ENCODE results near the gene ATG3. TPM values are rescaled to one million over a fixed set of nuclear protein-coding genes. Genes with fewer than 3 reads are reported as not detected.

ATG3 gene
- total and polyA plus RNA-seq, 2 donors (not counting 1 experiment from before 2014, with no cell fraction given) = 65.2 to 92.2 TPM

- Histone ChIP-seq H2AFZ (ENCODE audit: low read length) (no peak overlapping the region), H3K9ac (ENCODE audit: insufficient read depth, low read length) (no peak overlapping the region), H3K4me3 (replicated peaks in 1 of 4; ENCODE audit: control extremely low read depth in 1 of 4, insufficient read depth in 1 of 4, low read depth in 3 of 4, low read length in 4 of 4) (no peak overlapping the region), H3K36me3 (ENCODE audit: control insufficient read depth, insufficient read depth, low read length) (peaks cover 3% of the 10 kb centered on the region), H4K20me1 (ENCODE audit: control insufficient read depth, extremely low read depth, insufficient read depth, low read length) (no peaks in the 10 kb centered on the region), H3K9me3 (ENCODE audit: control insufficient read depth, insufficient read depth, low read depth, low read length) (no peaks in the 10 kb centered on the region), H3K4me2 (ENCODE audit: extremely low read depth, insufficient read depth, low read length) (no peak overlapping the region), H3K79me2 (ENCODE audit: control insufficient read depth, insufficient read depth, low read length) (no peaks in the 10 kb centered on the region), H3K27ac (ENCODE audit: insufficient read depth, low read length) (no peak overlapping the region), H3K4me1 (ENCODE audit: control insufficient read depth, extremely low read depth, insufficient read depth, low read length) (peaks cover 6% of the 10 kb centered on the region), H3K27me3 (ENCODE audit: control insufficient read depth, insufficient read depth, low read length) (no peaks in the 10 kb centered on the region)
- TF ChIP-seq EZH2 (IDR thresholded peaks at IDR 0.05; ENCODE audit: low read length, missing control alignments) = no peak
- TF ChIP-seq CTCF (conservative IDR thresholded peaks at IDR 0.05 in 1 of 2, IDR thresholded peaks at IDR 0.05 in 1 of 2; ENCODE audit: low read depth in 1 of 2, low read length in 2 of 2) = no peak
- DNase-seq (ENCODE audit: low read depth in 2 of 2) = no peak
Measured at GRCh38 chr3:112602217-112602838, 40.6 kb upstream of the ATG3 start.

DNA sequence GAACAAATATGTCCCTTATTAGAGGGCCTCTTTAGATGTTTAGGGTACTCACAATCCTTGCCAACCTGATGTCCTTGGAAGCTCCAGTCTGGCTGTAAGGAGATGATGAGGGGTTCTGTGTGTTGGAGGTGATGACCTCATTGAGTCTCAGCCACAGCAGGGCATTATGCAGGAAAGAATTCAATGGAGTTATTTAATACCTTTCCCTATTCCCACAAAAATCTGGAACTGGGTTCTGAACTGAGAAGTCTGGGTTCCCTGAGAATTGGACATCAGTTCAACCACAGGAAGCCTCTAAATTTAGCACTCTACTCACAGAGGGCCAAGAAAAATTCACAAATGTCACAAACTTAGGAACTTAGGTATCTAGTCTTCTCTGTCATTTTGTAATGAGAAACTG, 37.0 kb upstream of the ATG3 start:
- H3K4me1 ChIP-seq (ENCODE audit: control insufficient read depth, extremely low read depth, insufficient read depth, low read length) = no peaks in the 10 kb centered on the region
- H3K9me3 ChIP-seq (ENCODE audit: control insufficient read depth, insufficient read depth, low read depth, low read length) = no peaks in the 10 kb centered on the region
- no peak overlapping the region for H3K27ac ChIP-seq (ENCODE audit: insufficient read depth, low read length)
- TF ChIP-seq CTCF (conservative IDR thresholded peaks at IDR 0.05 in 1 of 2, IDR thresholded peaks at IDR 0.05 in 1 of 2; ENCODE audit: low read depth in 1 of 2, low read length in 2 of 2) (no peak), EZH2 (IDR thresholded peaks at IDR 0.05; ENCODE audit: low read length, missing control alignments) (no peak)
- no peaks in the 10 kb centered on the region for H4K20me1 ChIP-seq (ENCODE audit: control insufficient read depth, extremely low read depth, insufficient read depth, low read length)
- H3K36me3 ChIP-seq (ENCODE audit: control insufficient read depth, insufficient read depth, low read length) = peaks cover 3% of the 10 kb centered on the region
- no peak overlapping the region for H3K4me3 ChIP-seq (replicated peaks in 1 of 4; ENCODE audit: control extremely low read depth in 1 of 4, insufficient read depth in 1 of 4, low read depth in 3 of 4, low read length in 4 of 4)
- no peaks in the 10 kb centered on the region for H3K79me2 ChIP-seq (ENCODE audit: control insufficient read depth, insufficient read depth, low read length)
- no peak overlapping the region for H2AFZ ChIP-seq (ENCODE audit: low read length)
- H3K4me2 ChIP-seq (ENCODE audit: extremely low read depth, insufficient read depth, low read length) = no peak overlapping the region
- peak in 1 of 2 donors; percentile 35 for DNase-seq (ENCODE audit: low read depth in 2 of 2)
- no peaks in the 10 kb centered on the region for H3K27me3 ChIP-seq (ENCODE audit: control insufficient read depth, insufficient read depth, low read length)
- no peak overlapping the region for H3K9ac ChIP-seq (ENCODE audit: insufficient read depth, low read length)

DNA sequence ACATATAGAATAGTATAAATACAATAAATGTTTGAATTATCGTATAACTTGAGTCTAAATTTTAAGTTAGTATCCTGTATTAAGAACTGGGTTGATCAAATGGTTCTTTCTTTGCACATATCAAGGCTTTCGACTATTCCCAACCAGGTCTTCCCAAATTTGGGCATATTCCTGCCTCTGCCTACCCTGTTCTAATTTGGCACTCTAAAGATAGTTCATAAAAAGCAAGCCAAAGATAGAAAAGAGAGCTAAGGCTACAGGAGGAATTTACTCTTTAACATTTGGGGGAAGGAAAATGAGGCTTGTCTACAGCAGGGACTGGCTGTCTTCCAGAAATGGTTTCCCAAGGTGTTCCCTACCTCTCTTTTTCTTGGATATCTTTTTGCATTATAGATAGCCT, 36.2 kb upstream of the ATG3 start:
- no peaks in the 10 kb centered on the region for H3K9me3 ChIP-seq (ENCODE audit: control insufficient read depth, insufficient read depth, low read depth, low read length)
- H3K9ac ChIP-seq (ENCODE audit: insufficient read depth, low read length) = no peak overlapping the region
- no peak overlapping the region for H3K4me2 ChIP-seq (ENCODE audit: extremely low read depth, insufficient read depth, low read length)
- TF ChIP-seq CTCF (conservative IDR thresholded peaks at IDR 0.05 in 1 of 2, IDR thresholded peaks at IDR 0.05 in 1 of 2; ENCODE audit: low read depth in 1 of 2, low read length in 2 of 2) = no peak
- no peak for TF ChIP-seq EZH2 (IDR thresholded peaks at IDR 0.05; ENCODE audit: low read length, missing control alignments)
- no peaks in the 10 kb centered on the region for H3K36me3 ChIP-seq (ENCODE audit: control insufficient read depth, insufficient read depth, low read length)
- H3K4me1 ChIP-seq (ENCODE audit: control insufficient read depth, extremely low read depth, insufficient read depth, low read length) = no peaks in the 10 kb centered on the region
- no peak overlapping the region for H3K27ac ChIP-seq (ENCODE audit: insufficient read depth, low read length)
- H4K20me1 ChIP-seq (ENCODE audit: control insufficient read depth, extremely low read depth, insufficient read depth, low read length) = no peaks in the 10 kb centered on the region
- H3K79me2 ChIP-seq (ENCODE audit: control insufficient read depth, insufficient read depth, low read length) = no peaks in the 10 kb centered on the region
- H3K27me3 ChIP-seq (ENCODE audit: control insufficient read depth, insufficient read depth, low read length) = no peaks in the 10 kb centered on the region
- no peak overlapping the region for H3K4me3 ChIP-seq (replicated peaks in 1 of 4; ENCODE audit: control extremely low read depth in 1 of 4, insufficient read depth in 1 of 4, low read depth in 3 of 4, low read length in 4 of 4)
- DNase-seq (ENCODE audit: low read depth in 2 of 2) = no peak
- H2AFZ ChIP-seq (ENCODE audit: low read length) = no peak overlapping the region
